WTC11 (cell line): ENCODE measurements around the gene CHKA. TPM values are rescaled to one million over a fixed set of nuclear protein-coding genes. Genes with fewer than 3 reads are reported as not detected.
A peak's percentile ranks its signal among the peaks of the same experiment; 100 is the strongest.

Experiments
- ATAC-seq: fragments of 200-7000 bp; cut with Tn5 transposase; 2 replicates; pipeline ENCODE4 v1.10.0; 2021; ENCODE audit warnings: mild to moderate bottlenecking, moderate library complexity
- CTCF ChIA-PET: fragments of 300-600 bp; sonication (Branson Sonifier 250); formaldehyde crosslinking; loops from one replicate; lab custom pipeline; 2021; ENCODE audit warnings: antibody characterized with exemption; lab: Charles Lee
- POLR2A ChIA-PET: fragments of 350-600 bp; sonication (Branson Sonifier 250); formaldehyde crosslinking; loops from one replicate; lab custom pipeline; 2021; ENCODE audit warnings: antibody characterized with exemption; lab: Charles Lee
- DNase-seq: peaks from one replicate; pipeline ENCODE4 v3.0.0; 2021; ENCODE audit warnings: low spot score
- H3K27ac Mint-ChIP-seq: 2 replicates; pipeline ENCODE4 v1.8.0; 2021; ENCODE audit warnings: mixed read lengths
- H3K27me3 Mint-ChIP-seq: 2 replicates; pipeline ENCODE4 v1.8.0; 2021; ENCODE audit warnings: low read depth, mild to moderate bottlenecking, moderate library complexity, mixed read lengths
- H3K36me3 Mint-ChIP-seq: 2 replicates; pipeline ENCODE4 v1.8.0; 2021; ENCODE audit warnings: mixed read lengths
- H3K4me1 Mint-ChIP-seq: 2 replicates; pipeline ENCODE4 v1.8.0; 2022; ENCODE audit warnings: mixed read lengths
- H3K4me3 Mint-ChIP-seq: 2 replicates; pipeline ENCODE4 v1.8.0; 2021; ENCODE audit warnings: mild to moderate bottlenecking, moderate library complexity, mixed read lengths
- H3K9me3 Mint-ChIP-seq: 2 replicates; pipeline ENCODE4 v1.8.0; 2021; ENCODE audit warnings: mixed read lengths
- ATF2 ChIP-seq: sonication (generic); formaldehyde crosslinking; IDR thresholded peaks from 2 replicates; pipeline ENCODE4 v1.8.1; 2022; ENCODE audit warnings: low read depth, missing genetic modification reagents, borderline replicate concordance
- E2F4 ChIP-seq: sonication (generic); formaldehyde crosslinking; IDR thresholded peaks from 2 replicates; pipeline ENCODE4 v1.8.1; 2022; ENCODE audit warnings: low read depth, mild to moderate bottlenecking, moderate library complexity, missing genetic modification reagents, borderline replicate concordance
- ELF4 ChIP-seq: sonication (generic); formaldehyde crosslinking; IDR thresholded peaks from 2 replicates; pipeline ENCODE4 v1.8.1; 2022; ENCODE audit warnings: low read depth, mild to moderate bottlenecking, moderate library complexity, missing genetic modification reagents
- EMX1 ChIP-seq: fragments of 250-450 bp; sonication (Bioruptor Pico); IDR thresholded peaks from 2 replicates; pipeline ENCODE4 v1.8.0; 2021; ENCODE audit warnings: mild to moderate bottlenecking
- ETV6 ChIP-seq: sonication (generic); formaldehyde crosslinking; IDR thresholded peaks from 2 replicates; pipeline ENCODE4 v1.8.1; 2022; ENCODE audit warnings: mild to moderate bottlenecking, missing genetic modification reagents
- FOXP1 ChIP-seq: sonication (generic); formaldehyde crosslinking; IDR thresholded peaks from 2 replicates; pipeline ENCODE4 v1.8.0; 2022; ENCODE audit warnings: missing genetic modification reagents, mild to moderate bottlenecking, moderate library complexity, borderline replicate concordance
- GABPB1 ChIP-seq: sonication (generic); formaldehyde crosslinking; IDR thresholded peaks from 2 replicates; pipeline ENCODE4 v1.8.1; 2023; ENCODE audit warnings: mild to moderate bottlenecking, missing genetic modification reagents
- NR2C2 ChIP-seq: sonication (generic); formaldehyde crosslinking; IDR thresholded peaks from 2 replicates; pipeline ENCODE4 v1.8.0; 2022; ENCODE audit warnings: mild to moderate bottlenecking, missing genetic modification reagents
- SMAD3 ChIP-seq: sonication (generic); formaldehyde crosslinking; IDR thresholded peaks from 2 replicates; pipeline ENCODE4 v1.8.0; 2022; ENCODE audit warnings: missing genetic modification reagents, mild to moderate bottlenecking, borderline replicate concordance
- SMAD4 ChIP-seq: sonication (generic); formaldehyde crosslinking; IDR thresholded peaks from 2 replicates; pipeline ENCODE4 v1.8.0; 2022; ENCODE audit warnings: mild to moderate bottlenecking, missing genetic modification reagents
- TCF7 ChIP-seq: sonication (generic); formaldehyde crosslinking; IDR thresholded peaks from 2 replicates; pipeline ENCODE4 v1.8.0; 2022; ENCODE audit warnings: mild to moderate bottlenecking, low read depth, missing genetic modification reagents, moderate library complexity
- ZNF219 ChIP-seq: sonication (generic); formaldehyde crosslinking; IDR thresholded peaks from 2 replicates; pipeline ENCODE4 v1.8.0; 2023; ENCODE audit warnings: missing genetic modification reagents, mild to moderate bottlenecking, borderline replicate concordance
- ZNF263 ChIP-seq: sonication (generic); formaldehyde crosslinking; IDR thresholded peaks from 2 replicates; pipeline ENCODE4 v1.8.1; 2022; ENCODE audit warnings: low read depth, mild to moderate bottlenecking, moderate library complexity, missing genetic modification reagents
- ZNF671 ChIP-seq: fragments of 250-450 bp; sonication (Bioruptor Pico); IDR thresholded peaks from 2 replicates; pipeline ENCODE4 v1.8.0; 2021; ENCODE audit warnings: mild to moderate bottlenecking
- ZSCAN18 ChIP-seq: fragments of 250-450 bp; sonication (Bioruptor Pico); IDR thresholded peaks from 2 replicates; pipeline ENCODE4 v2.1.2; 2022; ENCODE audit warnings: mild to moderate bottlenecking, moderate library complexity
- total RNA-seq: library from RNA; stranded (reverse); gene quantifications from 3 replicates; pipeline ENCODE4 v1.2.3, GENCODE V29; 2021
- TF ChIP-seq, protein P1 (sequence below): sonication (generic); formaldehyde crosslinking; IDR thresholded peaks from 2 replicates; pipeline ENCODE4 v1.8.0; 2023; ENCODE audit warnings: missing genetic modification reagents
- TF ChIP-seq, protein P2 (sequence below): sonication (generic); formaldehyde crosslinking; IDR thresholded peaks from 2 replicates; pipeline ENCODE4 v1.8.0; 2023; ENCODE audit warnings: mild to moderate bottlenecking, missing genetic modification reagents
- TF ChIP-seq, protein P3 (sequence below): sonication (generic); formaldehyde crosslinking; IDR thresholded peaks from 2 replicates; pipeline ENCODE4 v1.8.1; 2023; ENCODE audit warnings: mild to moderate bottlenecking, missing genetic modification reagents, moderate library complexity
- TF ChIP-seq, protein P4 (sequence below): fragments of 200-600 bp; IDR thresholded peaks from 2 replicates; pipeline ENCODE4 v1.8.0; 2022; ENCODE audit warnings: antibody characterized with exemption

The CHKA gene
- total RNA-seq, 1 experiment from 2014 or later = 76.1 TPM

DNA sequence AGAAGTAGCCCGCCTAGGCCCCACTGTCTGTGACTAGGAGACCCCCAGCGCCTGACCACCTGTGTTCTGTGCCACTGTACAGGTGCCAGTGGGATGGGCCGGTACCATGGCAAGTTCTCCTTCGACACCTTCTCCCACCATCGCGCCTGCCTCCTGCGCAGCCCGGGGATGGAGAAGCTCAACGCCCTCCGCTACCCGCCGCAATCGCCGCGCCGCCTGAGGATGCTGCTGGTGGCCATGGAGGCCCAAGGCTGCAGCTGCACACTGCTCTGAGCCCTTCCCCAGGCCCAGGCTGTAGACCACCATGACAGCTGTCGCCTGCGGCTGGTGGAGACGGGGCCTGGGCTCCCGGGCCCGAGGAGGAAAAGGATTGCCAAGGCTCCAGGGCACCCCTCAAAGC is 93.5 kb downstream of the CHKA start (continued):
- TF ChIP-seq, protein P1, sequence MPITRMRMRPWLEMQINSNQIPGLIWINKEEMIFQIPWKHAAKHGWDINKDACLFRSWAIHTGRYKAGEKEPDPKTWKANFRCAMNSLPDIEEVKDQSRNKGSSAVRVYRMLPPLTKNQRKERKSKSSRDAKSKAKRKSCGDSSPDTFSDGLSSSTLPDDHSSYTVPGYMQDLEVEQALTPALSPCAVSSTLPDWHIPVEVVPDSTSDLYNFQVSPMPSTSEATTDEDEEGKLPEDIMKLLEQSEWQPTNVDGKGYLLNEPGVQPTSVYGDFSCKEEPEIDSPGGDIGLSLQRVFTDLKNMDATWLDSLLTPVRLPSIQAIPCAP (CRISPR knock-in tag) = no peak
- TF ChIP-seq, protein P2, sequence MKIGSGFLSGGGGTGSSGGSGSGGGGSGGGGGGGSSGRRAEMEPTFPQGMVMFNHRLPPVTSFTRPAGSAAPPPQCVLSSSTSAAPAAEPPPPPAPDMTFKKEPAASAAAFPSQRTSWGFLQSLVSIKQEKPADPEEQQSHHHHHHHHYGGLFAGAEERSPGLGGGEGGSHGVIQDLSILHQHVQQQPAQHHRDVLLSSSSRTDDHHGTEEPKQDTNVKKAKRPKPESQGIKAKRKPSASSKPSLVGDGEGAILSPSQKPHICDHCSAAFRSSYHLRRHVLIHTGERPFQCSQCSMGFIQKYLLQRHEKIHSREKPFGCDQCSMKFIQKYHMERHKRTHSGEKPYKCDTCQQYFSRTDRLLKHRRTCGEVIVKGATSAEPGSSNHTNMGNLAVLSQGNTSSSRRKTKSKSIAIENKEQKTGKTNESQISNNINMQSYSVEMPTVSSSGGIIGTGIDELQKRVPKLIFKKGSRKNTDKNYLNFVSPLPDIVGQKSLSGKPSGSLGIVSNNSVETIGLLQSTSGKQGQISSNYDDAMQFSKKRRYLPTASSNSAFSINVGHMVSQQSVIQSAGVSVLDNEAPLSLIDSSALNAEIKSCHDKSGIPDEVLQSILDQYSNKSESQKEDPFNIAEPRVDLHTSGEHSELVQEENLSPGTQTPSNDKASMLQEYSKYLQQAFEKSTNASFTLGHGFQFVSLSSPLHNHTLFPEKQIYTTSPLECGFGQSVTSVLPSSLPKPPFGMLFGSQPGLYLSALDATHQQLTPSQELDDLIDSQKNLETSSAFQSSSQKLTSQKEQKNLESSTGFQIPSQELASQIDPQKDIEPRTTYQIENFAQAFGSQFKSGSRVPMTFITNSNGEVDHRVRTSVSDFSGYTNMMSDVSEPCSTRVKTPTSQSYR (CRISPR knock-in tag) = no peak
- TF ChIP-seq ELF4 (CRISPR knock-in tag) = no peak

DNA sequence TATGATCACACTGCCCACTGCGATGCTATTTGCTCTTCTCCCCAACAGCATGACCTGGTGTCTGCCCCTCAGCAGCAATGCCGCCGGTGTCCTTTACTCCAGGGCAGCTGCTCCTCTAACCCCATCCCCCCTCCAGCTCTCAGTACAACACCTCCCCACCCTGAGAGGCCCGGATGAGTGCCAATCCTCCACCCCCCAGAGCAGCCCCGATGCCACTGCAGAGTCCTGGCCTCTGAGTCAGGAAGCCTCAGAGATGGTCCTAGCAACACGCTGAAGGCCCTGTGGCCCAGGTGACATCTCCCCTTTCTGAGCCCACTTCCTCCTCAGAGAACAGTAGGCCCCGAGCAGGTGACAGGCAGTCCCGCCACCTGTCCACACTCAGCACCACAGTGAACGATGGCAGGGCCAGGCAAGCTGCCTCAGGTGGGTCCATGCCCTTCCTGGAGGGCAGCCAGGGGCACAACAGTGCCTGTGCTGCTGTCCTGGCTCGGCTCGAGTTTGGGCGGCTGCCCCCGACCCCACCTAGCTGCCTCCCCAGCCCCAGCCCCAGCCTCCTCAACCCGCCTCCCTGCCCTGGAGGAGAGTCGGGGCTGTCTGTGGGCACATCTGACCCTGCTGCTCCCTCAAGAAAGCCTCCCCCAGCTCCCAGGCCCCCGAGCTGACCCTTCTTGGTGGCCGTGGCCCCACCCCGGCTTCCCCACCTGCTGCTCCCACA is 94.6 kb downstream of the CHKA start:
- no peaks in the 10 kb centered on the region for H3K36me3 Mint-ChIP-seq
- H3K27ac Mint-ChIP-seq = peak overlapping the region; percentile 21; the same call in 1 of the 2 replicates
- no peak overlapping the region for H3K4me3 Mint-ChIP-seq
- peaks cover 15% of the 10 kb centered on the region for H3K4me1 Mint-ChIP-seq
- ChIA-PET POLR2A (no interaction called here), CTCF (interaction anchor here (0.8 kb wide), 1 partner anchor 17 kb away, joined by 3 read pairs; the partner anchor contains the start of gene ALDH3B1)
- ATAC-seq (no peak), DNase-seq (no peak)
- H3K27me3 Mint-ChIP-seq = no peaks in the 10 kb centered on the region
- no peaks in the 10 kb centered on the region for H3K9me3 Mint-ChIP-seq
- TF ChIP-seq TCF7 (no peak), ZSCAN18 (no peak), GABPB1 (CRISPR knock-in tag) (no peak), ZNF219 (CRISPR knock-in tag) (no peak), SMAD3 (no peak), FOXP1 (no peak), ETV6 (CRISPR knock-in tag) (no peak), SMAD4 (CRISPR knock-in tag) (no peak), EMX1 (CRISPR knock-in tag) (no peak), ATF2 (CRISPR knock-in tag) (no peak), NR2C2 (CRISPR knock-in tag) (no peak), ZNF671 (CRISPR knock-in tag) (no peak), ZNF263 (CRISPR knock-in tag) (no peak), E2F4 (CRISPR knock-in tag) (no peak)
- TF ChIP-seq, protein P3, sequence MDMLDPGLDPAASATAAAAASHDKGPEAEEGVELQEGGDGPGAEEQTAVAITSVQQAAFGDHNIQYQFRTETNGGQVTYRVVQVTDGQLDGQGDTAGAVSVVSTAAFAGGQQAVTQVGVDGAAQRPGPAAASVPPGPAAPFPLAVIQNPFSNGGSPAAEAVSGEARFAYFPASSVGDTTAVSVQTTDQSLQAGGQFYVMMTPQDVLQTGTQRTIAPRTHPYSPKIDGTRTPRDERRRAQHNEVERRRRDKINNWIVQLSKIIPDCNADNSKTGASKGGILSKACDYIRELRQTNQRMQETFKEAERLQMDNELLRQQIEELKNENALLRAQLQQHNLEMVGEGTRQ (CRISPR knock-in tag) = no peak
- TF ChIP-seq, protein P4, sequence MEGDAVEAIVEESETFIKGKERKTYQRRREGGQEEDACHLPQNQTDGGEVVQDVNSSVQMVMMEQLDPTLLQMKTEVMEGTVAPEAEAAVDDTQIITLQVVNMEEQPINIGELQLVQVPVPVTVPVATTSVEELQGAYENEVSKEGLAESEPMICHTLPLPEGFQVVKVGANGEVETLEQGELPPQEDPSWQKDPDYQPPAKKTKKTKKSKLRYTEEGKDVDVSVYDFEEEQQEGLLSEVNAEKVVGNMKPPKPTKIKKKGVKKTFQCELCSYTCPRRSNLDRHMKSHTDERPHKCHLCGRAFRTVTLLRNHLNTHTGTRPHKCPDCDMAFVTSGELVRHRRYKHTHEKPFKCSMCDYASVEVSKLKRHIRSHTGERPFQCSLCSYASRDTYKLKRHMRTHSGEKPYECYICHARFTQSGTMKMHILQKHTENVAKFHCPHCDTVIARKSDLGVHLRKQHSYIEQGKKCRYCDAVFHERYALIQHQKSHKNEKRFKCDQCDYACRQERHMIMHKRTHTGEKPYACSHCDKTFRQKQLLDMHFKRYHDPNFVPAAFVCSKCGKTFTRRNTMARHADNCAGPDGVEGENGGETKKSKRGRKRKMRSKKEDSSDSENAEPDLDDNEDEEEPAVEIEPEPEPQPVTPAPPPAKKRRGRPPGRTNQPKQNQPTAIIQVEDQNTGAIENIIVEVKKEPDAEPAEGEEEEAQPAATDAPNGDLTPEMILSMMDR = no peak
- TF ChIP-seq, protein P2 (CRISPR knock-in tag) = no peak
